GM10248 (cell line): ENCODE data around the gene KLHDC7A.

Experiments
- CTCF ChIA-PET: fragments of 300-600 bp; sonication (Branson Sonifier 250); formaldehyde crosslinking; extraction: SDS; loops from one replicate; lab custom pipeline; 2021; ENCODE audit warnings: antibody characterized with exemption; lab: Yijun Ruan, JAX
- POLR2A ChIA-PET: fragments of 350-650 bp; sonication (Branson Sonifier 250); formaldehyde crosslinking; extraction: SDS; loops from one replicate; lab custom pipeline; 2020; ENCODE audit warnings: antibody characterized with exemption; lab: Yijun Ruan, JAX
- DNase-seq: peaks from one replicate; pipeline ENCODE4 v3.0.0; 2012; ENCODE audit errors: extremely low spot score
- TF ChIP-seq, protein P1 (sequence below): IDR thresholded peaks from 2 replicates; pipeline ENCODE4 v1.5.1; 2012; ENCODE audit warnings: mild to moderate bottlenecking, low read depth; ENCODE audit errors: extremely low read depth, missing control alignments, control extremely low read depth

The KLHDC7A gene

DNA sequence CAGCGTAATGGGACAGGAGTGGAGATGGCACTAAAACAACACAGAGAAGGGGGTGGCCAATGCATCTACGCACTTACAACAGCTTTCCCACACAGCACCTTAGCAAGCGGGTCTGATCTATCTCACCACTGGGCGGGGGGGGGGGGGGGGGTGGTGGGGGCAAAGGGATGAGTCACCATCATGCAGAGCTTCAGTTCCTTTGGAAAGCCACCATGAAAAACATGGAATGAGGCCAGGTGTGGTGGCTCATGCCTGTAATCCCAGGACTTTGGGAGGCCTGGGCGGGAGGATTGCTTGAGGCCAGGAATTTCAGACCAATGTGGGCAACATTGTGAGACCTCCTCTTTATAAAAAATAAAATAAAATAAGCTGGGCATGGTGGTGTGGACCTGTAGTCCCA is 47.2 kb downstream of the KLHDC7A start:
- POLR2A ChIA-PET = no interaction called here
- CTCF ChIA-PET = no interaction called here
- DNase-seq = no peak
- TF ChIP-seq, protein P1, sequence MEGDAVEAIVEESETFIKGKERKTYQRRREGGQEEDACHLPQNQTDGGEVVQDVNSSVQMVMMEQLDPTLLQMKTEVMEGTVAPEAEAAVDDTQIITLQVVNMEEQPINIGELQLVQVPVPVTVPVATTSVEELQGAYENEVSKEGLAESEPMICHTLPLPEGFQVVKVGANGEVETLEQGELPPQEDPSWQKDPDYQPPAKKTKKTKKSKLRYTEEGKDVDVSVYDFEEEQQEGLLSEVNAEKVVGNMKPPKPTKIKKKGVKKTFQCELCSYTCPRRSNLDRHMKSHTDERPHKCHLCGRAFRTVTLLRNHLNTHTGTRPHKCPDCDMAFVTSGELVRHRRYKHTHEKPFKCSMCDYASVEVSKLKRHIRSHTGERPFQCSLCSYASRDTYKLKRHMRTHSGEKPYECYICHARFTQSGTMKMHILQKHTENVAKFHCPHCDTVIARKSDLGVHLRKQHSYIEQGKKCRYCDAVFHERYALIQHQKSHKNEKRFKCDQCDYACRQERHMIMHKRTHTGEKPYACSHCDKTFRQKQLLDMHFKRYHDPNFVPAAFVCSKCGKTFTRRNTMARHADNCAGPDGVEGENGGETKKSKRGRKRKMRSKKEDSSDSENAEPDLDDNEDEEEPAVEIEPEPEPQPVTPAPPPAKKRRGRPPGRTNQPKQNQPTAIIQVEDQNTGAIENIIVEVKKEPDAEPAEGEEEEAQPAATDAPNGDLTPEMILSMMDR = no peak

DNA sequence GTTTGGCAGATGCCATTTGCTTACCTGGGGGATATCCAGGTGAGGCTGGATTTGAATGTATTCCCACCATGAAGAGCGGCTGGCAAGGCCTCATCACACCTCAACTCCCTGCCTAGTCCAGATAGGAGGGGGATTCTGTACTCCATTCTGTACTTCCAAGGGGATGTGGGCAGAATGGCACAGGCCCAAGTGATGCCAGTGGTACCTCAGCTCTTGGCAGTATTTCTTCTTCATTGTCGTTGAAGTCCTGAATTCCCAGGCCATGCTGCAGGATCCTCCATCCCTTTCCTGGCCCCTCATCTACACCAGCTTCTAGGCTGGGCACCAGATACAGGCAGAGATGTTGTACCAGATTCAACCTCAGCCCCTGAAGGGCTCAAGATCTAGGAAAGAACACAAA is 47.9 kb downstream of the KLHDC7A start:
- ChIA-PET POLR2A (no interaction called here), CTCF (interaction anchor here (1.3 kb wide), 1 partner anchor 675 kb away, joined by 3 read pairs; no protein-coding TSS in a partner anchor)
- DNase-seq = no peak
- TF ChIP-seq, protein P1 = no peak

DNA sequence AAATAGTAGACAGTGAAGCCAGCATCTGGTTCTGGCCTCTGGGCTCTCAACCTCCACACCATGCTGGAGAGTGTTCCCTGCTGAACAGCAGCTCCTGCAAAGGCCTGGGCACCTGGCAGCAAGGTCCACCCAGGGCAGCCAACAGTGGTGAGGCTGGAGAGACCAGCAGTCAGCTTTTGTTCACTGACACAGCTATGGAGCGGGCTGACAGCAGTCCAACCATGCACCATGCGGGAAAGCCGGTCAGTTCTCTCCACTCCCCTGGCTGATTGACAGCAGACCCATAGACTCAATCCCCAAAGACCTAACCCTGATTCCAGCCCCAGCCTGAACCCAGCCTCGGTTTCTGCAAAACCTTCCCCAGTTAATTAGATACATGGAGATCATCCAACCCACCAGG is 49.0 kb downstream of the KLHDC7A start:
- ChIA-PET POLR2A (no interaction called here), CTCF (interaction anchor here (1.3 kb wide), 1 partner anchor 676 kb away, joined by 3 read pairs; no protein-coding TSS in a partner anchor)
- TF ChIP-seq, protein P1 = no peak

DNA sequence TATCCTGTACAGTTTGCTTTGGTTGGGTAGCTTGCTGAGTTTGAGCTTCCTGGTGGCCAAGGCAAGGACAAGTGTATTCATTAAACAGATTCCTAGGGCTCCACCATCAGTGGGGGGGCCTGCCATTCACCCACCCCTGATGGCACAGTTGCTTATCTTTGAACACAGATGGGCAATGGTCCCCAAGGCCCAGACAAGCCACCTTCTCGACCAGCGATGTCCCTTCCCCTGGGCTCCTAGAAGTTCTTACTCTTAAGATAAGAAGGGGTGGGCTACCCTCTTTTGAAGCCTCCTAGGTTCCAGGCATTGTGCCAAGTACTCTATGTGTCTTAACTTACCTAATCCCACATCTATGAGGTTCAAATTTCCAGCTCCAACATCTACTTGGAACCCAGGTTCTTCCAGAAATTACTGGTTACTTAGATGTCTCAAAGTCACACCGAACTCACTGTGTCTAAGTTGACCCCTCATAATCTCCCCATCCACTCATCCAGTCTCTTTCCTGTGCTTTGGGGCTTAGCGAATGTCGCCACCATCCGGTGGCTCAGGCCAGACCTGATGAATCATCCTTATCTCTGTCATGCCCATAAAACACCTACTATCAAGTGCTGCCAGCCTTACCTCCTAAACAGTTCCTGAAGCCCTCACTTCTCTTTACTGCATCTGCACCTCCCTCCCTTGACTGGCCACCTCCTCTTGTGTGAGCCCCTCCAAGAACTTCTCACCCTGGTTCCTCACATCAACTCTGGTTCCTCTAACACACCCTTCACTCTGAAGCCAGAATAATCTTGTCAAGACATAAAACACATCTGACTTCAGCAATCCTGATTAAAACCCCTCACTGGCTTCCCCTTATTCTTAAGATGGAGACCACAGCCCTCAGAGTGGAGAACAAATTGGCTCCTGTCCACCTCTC is 50.1 kb downstream of the KLHDC7A start:
- TF ChIP-seq, protein P1 = no peak
- DNase-seq = no peak
- POLR2A ChIA-PET = no interaction called here
- CTCF ChIA-PET = interaction anchor here (0.9 kb wide), 1 partner anchor 45 kb away, joined by 5 read pairs; no protein-coding TSS in a partner anchor

More for the DNA sequence above, 49.0 kb downstream of the KLHDC7A start:
- DNase-seq = no peak

DNA sequence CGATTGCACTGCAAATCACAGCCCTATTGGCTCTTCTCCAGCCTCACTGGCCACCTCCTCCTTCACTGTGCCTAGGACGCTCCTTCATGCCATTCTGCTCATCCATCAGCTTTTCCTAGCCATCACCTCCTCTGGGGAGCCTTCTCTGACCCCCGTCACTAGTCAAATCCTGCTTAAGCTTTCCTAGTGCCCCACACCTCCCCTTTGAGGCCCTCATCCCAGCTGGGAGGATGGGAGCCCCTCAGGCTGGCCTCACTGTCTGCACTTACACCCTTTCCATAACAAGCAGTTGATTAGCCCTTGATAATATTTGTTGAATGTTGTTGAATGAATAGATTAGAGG is 50.7 kb downstream of the KLHDC7A start:
- ChIA-PET CTCF (no interaction called here), POLR2A (no interaction called here)
- TF ChIP-seq, protein P1 = no peak
- DNase-seq = no peak

DNA sequence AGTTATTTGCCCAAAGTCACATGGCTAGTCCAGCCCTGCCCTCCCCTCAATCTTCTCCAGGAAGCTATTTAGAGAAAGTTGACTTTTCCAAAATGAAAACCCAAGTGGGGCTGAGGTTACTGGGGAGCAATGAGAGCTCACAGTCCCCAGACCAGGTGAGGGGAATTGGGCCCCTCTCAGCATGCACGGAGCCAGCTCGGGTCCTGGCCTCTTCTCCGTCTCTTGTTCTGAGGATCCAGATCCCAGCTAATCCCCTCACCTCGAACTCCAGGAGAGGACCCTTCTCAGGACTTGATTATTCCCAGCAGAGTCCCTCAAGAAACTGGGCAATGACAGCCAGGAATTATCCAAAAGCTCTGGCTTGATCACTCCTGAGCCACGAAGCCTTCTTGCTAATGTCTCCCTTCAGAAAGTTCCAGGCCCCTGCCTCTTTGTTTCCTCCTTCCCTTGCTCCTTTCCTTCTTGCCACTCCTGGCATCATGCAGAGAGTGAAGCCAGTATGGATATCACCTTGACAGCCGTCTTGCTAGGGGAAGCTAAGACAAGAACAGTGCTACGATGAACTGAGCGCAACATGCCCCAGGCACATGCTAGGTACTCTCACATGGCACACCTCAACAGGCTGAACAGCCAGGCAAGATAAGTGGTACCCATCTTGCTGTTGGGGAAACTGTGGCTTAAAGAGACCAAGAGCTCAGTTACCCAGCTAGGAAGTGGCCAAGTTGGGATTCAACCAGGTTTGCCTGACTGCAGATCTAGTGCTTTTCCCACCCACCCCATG is 51.9 kb downstream of the KLHDC7A start:
- TF ChIP-seq, protein P1 = no peak
- ChIA-PET POLR2A (no interaction called here), CTCF (interaction anchor here (0.7 kb wide), 1 partner anchor 49 kb away, joined by 3 read pairs; no protein-coding TSS in a partner anchor)
- DNase-seq = no peak
